Fibroblast of pulmonary artery (primary cell): Measurements from ENCODE around the gene TCOF1.

Source experiments
- DNase-seq: peaks from one replicate; pipeline ENCODE4 v3.0.0-alpha.2; 2010; ENCODE audit warnings: low read depth
- H3K4me3 ChIP-seq: replicated peaks from 2 replicates; pipeline ENCODE4 v1.5.1; 2011; ENCODE audit warnings: low read depth, mild to moderate bottlenecking, control low read depth, low read length, moderate library complexity
- CTCF ChIP-seq: IDR thresholded peaks from 2 replicates; pipeline ENCODE4 v1.5.1; 2011; ENCODE audit warnings: mild to moderate bottlenecking, control low read depth, low read length, inconsistent platforms; ENCODE audit errors: missing control alignments

The TCOF1 gene

DNA sequence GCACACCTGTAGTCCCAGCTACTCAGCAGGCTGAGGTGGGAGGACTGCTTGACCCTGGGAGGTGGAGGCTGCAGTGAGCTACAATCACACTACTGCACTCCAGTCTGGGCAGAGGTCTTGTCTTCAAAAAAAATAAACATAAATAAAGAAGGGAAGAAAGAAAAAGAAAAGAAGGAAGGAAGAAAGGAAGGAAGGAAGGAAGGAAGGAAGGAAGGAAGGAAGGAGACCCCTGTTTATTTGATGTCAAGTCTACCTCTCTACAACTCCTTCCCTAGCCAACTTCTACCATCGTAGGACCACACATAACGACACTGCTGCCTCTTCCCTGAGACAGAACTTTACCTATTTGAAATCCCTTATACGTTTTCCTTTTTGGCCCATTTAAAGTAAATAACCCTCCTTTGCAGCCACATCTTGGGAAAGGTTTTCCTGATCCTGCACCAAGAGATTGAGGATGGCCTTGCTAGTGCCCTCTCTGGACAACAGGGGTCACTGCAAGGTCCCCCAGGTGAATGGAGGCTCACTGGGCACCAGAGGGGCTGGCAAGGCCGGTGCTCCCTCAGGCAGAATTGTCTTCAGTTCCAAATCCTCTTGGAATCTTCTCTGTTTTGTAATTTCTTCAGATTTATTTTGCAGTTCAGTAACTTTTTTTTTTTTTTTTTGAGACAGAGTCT is 81.5 kb downstream of the TCOF1 start:
- DNase-seq, result peak; percentile 43
- peak; percentile 57 for TF ChIP-seq CTCF
- no peak overlapping the region for H3K4me3 ChIP-seq

DNA sequence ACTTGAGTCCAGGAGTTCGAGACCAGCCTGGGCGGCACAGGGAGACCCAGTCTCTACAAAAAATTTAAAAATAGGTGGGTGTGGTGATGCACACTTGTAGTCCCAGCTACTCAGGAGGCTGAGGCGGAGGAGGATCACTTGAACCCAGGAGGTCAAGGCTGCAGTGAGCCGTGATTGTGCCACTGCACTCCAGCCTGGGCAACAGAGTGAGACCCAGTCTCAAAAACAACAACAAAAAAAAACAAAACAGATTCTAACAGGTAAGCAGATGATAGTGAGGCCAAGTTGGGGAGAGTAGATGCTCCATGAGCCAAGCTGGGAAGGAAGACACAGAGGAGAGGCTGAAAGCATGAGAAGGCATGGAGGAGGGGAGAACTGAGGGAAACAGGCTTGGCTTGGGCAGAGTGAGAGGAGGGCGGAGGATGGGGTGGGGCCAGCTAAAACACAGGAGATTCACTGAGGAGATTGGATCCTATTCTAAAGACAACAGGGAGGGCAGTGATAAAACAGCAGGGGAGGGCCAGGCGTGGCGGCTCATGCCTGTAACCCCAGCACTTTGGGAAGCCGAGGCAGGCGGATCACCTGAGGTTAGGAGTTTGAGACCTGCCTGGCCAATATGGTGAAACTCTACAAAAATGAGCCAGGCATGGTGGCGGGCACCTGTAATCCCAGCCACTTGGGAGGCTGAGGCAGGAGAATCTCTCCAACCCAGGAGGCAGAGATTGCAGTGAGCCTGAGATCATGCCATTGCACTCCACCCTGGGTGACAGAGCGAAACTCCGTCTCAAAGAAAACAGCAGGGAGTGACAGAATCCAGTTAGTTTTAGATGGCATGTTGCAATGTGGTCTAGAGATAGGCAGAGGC is 83.7 kb downstream of the TCOF1 start:
- no peak for DNase-seq

DNA sequence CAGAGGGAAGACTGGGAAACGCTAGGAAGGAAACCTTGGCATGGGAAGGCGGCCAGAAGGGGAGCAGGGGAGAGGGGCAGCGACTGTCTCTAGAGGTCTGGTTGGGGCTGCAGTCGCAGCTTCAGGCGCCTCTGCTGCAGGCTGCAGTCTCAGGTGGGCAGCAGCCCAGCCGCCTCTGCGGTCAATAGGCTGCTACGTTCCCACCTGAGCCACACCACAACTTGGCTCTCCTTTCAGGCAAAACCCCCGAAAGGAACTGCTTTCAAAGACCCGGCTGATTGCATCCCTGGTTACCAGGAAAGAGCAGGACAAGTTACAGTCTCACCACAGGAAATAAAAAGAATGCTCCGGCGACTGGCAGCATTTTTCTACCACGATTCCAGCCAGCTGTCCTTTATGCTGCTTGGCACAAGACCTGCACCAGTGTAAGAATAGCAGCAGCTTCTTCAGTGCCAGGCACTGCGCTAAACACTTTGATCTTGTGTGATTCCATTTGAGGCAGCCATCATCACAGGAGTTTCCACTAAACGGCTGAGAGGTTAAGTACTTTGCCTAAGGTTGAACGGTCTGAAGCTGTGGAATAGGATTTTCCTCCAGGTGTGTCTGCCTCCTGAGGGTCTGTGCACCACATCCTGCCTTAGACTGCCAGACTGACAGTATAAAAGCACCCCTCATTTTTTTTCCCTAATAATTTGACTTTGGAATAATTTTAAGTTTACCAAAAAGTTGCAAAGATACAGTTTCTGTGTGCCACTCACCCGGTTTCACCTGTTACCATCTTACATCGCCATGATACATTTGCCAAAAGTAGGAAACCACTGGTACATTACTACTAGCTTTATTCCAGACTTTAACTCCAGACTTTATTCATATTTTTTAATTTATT is 84.6 kb downstream of the TCOF1 start:
- TF ChIP-seq CTCF, result no peak
- DNase-seq, result no peak
- H3K4me3 ChIP-seq, result no peak overlapping the region

More for the DNA sequence above, 83.7 kb downstream of the TCOF1 start:
- no peak for TF ChIP-seq CTCF
- H3K4me3 ChIP-seq, result no peak overlapping the region

GRCh38 chr5:150442699-150443080 is 85.2 kb downstream of the TCOF1 start:
- H3K4me3 ChIP-seq, result no peak overlapping the region
- no peak for DNase-seq
- TF ChIP-seq CTCF, result no peak

DNA sequence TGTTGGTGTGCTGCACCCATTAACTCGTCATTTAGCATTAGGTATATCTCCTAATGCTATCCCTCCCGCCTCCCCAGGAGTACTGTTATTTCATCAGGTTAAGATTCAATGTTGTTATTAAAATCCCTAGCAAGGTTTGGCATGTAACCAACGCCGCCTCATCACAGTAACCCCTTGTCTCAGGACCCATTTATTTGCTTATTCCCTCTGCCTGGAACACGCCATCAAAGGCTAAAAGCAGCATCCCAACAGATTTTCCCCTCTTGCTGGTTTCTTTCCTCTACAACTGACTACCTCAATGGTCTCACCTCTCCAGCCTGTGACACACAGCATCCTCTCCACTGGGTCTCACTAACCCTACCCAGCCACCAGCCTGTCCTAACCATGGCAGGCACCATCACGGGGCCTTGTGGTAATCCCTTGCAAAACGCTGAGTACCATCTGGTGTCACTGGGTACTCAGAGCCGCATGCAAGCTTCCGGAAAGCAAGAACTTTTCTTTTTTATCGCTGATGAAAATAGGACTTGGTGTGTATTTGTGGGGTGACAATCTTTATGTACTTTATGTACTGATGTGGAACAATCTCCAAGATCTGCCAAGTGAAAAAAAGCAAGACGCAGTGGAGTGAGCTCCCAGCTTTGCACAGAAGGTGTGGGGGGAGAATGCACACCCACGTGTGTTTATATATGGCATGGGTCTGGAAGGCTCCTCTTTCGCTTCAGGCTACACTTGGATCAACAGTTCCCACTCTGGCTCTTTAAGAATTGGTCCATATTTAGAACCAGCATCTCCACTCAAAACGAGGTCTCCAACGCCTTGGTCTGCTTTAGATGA is 86.0 kb downstream of the TCOF1 start:
- no peak overlapping the region for H3K4me3 ChIP-seq
- TF ChIP-seq CTCF, result no peak

GRCh38 chr5:150444770-150445169 is 87.3 kb downstream of the TCOF1 start:
- no peak for TF ChIP-seq CTCF
- H3K4me3 ChIP-seq, result no peak overlapping the region

More for the DNA sequence above, 86.0 kb downstream of the TCOF1 start:
- DNase-seq, result no peak

More at GRCh38 chr5:150444770-150445169, 87.3 kb downstream of the TCOF1 start:
- no peak for DNase-seq
